Measurements from ENCODE around the gene SZT2. TPM values are rescaled to one million over a fixed set of nuclear protein-coding genes. Genes with fewer than 3 reads are reported as not detected.

The SZT2 gene
- total and polyA plus RNA-seq, 2 of the 13 experiments (the other 11 are each of a cell fraction or from before 2014, with no cell fraction given), result 8.0 to 8.8 TPM

- TF ChIP-seq STAT6 (CRISPR knock-in tag; IDR thresholded peaks at IDR 0.05; ENCODE audit: borderline replicate concordance) (no peak; the same call in 1 of the 2 replicates), CBFB (CRISPR knock-in tag; IDR thresholded peaks at IDR 0.05) (peak; percentile 41; the same call in 1 of the 2 replicates), PRMT3 (CRISPR knock-in tag; IDR thresholded peaks at IDR 0.05; ENCODE audit: borderline replicate concordance, low read depth) (no peak), EZH2 (conservative IDR thresholded peaks at IDR 0.05; ENCODE audit: low read depth, low read length) (no peak), RNF2 (conservative IDR thresholded peaks at IDR 0.05; ENCODE audit: low read depth) (no peak), ESRRA (CRISPR knock-in tag; IDR thresholded peaks at IDR 0.05; ENCODE audit: low read depth) (peak; percentile 57), ZNF75D (CRISPR knock-in tag; IDR thresholded peaks at IDR 0.05; ENCODE audit: borderline replicate concordance) (no peak), ZNF253 (CRISPR knock-in tag; IDR thresholded peaks at IDR 0.05; ENCODE audit: borderline replicate concordance) (no peak), CENPX (CRISPR knock-in tag; IDR thresholded peaks at IDR 0.05) (no peak), ZNF17 (CRISPR knock-in tag; IDR thresholded peaks at IDR 0.05) (no peak), NFAT5 (CRISPR knock-in tag; IDR thresholded peaks at IDR 0.05) (peak; percentile 57), ZBTB3 (CRISPR knock-in tag; IDR thresholded peaks at IDR 0.05; ENCODE audit: borderline replicate concordance, low read depth) (no peak), ZFP41 (CRISPR knock-in tag; IDR thresholded peaks at IDR 0.05; ENCODE audit: borderline replicate concordance) (no peak), ZNF235 (CRISPR knock-in tag; IDR thresholded peaks at IDR 0.05; ENCODE audit: borderline replicate concordance) (peak; percentile 81; the same call in 1 of the 2 replicates), ZNF232 (CRISPR knock-in tag; IDR thresholded peaks at IDR 0.05; ENCODE audit: borderline replicate concordance) (peak; percentile 43; the same call in 1 of the 2 replicates), PLRG1 (conservative IDR thresholded peaks at IDR 0.05) (no peak), ZMAT3 (CRISPR knock-in tag; conservative IDR thresholded peaks at IDR 0.05) (no peak), CREB1 (IDR thresholded peaks at IDR 0.05) (peak; percentile 80), CREB1 (CRISPR knock-in tag; IDR thresholded peaks at IDR 0.05) (peak; percentile 95), ATF2 (CRISPR knock-in tag; IDR thresholded peaks at IDR 0.05) (peak; percentile 63; the same call in 1 of the 2 replicates)
Observed at GRCh38 chr1:43389326-43390313, at the start of gene SZT2, which contains the start of gene MED8 (continued).
